ENCODE measurements around the gene ATP9A.
"Not testable (repeated sequence)": the region's sequence is repeated elsewhere in the genome, so short reads cannot be mapped to it uniquely, and the experiment has no call there.

Gene ATP9A

DNA sequence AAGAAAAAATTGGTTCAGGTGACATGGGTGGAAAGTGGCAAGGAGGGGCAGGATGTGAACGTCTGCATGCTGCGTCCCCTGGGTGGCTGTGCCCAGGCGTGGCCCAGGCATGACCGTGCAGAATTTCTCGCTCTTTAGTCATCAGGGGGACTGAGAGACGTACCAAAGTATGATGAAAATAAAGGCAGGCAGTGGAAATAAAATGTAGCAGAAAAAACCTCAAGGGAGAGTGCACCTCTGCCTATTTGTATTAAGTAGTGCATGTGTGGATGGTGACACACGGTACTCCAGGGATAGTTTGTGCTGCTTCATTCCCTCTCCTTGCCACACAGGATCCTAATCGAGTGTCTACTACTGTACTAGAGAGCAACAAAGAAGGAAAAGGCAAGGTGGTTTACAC is 81.1 kb downstream of the ATP9A start:
- DNase-seq = no peak

DNA sequence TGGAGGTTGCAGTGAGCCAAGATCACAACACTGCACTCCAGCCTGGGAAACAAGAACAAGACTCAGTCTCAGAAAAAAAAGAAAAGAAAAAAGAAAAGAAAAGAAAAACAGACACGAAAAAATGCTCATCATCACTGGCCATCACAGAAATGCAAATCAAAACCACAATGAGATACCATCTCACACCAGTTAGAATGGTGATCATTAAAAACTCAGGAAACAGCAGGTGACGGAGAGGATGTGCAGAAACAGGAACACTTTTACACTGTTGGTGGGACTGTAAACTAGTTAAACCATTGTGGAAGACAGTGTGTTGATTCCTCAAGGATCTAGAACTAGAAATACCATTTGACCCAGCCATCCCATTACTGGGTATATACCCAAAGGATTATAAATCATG is 82.7 kb downstream of the ATP9A start:
- DNase-seq = not testable (repeated sequence)

DNA sequence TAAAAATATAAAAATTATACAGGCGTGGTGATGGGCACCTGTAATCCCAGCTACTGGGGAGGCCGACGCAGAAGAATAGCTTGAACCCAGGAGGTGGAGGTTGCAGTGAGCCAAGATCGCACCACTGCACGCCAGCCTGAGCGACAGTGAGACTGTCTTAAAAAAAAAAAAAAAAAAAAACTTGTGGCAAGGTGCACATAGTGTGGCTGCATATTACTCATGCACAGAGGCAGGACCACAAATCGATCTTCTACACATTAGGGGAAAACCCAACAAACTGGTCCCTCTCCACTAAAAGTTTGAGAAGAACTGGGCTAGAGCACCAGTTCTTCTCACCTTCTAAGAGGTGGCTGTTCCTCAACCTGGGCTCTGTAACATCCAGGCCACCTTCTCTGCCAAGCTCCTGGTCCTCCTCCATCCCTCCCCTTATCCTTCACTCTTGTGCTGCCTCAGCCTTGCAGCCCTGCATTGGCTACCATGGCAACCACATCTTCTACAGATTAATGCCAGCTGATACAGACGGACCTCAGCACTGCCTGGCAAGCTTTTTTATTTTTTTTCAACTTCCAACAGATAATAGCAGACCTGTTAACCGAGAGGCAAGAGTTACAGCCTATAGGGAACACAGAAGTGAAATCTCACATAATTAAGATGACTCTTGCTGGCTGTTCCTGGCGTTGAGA is 88.0 kb downstream of the ATP9A start:
- no peak for DNase-seq

DNA sequence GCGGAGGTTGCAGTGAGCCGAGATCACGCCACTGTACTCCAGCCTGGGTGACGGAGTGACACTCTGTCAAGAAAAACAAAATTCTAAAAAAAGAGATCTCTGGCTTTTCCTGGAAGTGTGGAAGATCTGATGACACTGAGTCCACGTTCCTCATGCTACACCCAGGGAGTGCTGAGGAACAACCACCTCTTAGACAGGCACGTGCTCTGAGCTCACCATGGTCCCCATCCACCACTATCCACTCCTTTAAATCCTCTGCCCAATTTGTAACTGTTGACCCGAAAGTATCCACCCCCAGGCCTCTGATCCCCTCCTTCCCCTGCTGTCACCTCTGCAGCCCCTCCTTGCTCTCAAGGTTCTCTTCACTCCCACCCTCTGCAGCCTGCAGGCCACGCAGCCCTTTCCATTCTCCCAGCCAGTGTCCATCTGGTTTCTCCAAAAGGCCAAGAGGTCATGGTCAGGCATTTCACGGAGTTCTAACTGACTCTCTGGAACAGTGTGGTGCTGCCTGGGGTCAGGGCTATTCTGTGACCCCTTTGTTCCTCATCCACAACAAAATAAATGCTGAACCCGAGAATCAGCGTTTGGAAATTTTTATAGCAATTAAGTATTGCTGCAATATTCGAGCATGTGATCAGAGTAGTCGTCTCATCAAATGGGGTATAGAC is 88.8 kb downstream of the ATP9A start:
- no peak for DNase-seq

DNA sequence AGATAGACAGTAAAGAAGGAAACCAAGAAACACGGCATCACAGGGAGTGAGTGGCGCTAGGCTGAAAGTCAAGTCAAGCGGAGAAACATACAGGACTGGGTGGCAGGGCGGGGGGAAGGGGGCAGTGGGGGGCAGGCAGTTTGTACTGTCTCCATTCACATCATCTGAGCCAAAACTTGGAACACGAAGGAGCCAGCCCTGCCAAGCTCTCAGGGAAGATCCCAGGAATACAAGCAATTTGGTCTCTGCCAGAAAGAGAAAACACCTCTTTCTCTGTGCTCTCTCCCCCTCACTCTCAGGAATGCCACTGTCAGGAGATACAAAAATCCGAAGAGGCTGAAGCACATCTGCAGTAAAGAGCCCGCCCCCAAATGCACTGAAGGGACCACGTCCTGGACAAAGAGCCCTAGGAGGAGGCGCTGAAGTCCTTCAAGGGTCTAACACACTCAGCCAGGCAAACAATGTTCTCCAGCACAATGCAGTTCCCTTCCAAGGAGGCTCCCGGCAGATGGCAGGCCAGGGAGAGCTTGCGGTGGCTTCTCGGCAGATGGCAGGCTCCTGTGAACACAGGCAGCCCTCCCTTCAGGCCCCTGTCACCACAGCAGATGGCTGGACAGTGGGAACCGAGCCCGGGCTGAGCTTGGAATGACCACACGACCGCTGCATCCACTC is 90.0 kb downstream of the ATP9A start:
- no peak for DNase-seq

DNA sequence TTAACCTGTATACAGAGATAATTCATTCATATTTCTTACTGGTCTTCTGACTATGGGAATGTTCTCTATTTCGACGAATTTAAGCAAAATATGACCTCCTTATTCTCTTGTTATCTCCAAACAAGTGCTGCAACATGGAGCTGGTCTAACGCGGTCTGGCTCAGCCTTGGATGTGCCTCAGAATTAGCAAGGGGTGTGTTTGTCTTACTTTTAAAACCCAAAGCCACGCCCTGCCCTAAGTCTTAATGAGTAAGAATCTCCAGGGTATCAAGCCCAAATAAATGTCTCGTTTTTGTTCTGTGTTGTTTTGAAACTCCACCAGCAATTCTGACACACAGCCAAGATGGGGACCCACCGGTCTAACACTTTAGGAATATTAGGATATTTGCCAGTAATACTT is 99.2 kb downstream of the ATP9A start:
- DNase-seq = no peak

DNA sequence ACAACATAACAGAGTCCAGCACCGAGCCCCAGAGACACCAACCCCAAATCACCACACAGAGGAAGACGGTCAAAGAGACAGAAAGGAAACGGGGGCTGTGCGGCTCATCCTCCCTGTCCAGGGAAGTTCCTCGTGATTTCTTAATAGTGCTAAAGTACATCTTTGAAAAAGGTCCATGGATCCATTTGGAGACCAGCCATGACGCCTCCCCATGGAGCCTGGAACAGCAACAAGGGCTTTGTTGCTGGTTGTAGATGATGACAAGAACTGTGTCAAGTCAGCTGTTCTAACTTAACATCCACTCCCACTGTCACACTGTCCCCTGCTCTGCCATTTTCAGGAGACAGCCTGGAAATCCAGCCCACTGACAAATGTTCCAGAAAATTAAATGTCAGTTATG is 99.7 kb downstream of the ATP9A start:
- DNase-seq = no peak

DNA sequence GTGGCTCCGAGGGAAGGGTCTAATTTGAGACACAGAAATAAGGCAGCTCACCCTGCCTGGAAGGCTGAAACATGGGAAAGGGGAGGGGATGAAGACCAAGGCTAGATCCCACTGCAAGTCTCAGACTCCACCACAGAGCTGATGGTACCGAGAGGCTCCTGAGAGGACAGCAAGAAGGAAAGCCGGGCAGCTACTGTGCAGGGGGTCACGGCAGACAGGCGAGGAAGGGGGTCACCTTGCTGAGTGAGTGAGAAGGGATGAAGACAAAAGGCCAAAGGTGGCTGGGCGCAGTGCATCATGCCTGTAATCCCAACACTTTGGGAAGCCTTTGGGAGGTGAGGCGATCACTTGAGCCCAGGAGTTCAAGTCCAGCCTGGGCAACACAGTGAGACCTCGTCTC is 100.7 kb downstream of the ATP9A start:
- DNase-seq = no peak

DNA sequence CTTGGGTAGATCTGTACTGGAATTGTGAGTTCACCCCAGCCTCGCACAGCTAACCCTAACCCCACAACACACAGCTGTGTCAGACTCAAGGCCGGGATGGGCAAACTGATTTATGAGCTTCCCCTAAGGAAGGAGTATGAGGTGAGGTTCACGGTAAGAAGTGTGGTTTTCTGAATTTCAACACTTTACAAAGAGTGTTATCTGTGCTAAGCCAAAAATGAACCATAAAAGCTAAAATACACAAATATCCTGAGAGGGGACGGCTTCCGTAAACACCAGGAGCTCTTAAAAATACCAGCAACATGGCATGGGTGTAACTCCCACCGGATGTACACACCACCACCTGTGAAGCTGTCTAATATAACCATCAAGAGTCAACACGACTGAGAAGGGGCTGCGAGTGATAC is 101.2 kb downstream of the ATP9A start:
- DNase-seq = no peak

DNA sequence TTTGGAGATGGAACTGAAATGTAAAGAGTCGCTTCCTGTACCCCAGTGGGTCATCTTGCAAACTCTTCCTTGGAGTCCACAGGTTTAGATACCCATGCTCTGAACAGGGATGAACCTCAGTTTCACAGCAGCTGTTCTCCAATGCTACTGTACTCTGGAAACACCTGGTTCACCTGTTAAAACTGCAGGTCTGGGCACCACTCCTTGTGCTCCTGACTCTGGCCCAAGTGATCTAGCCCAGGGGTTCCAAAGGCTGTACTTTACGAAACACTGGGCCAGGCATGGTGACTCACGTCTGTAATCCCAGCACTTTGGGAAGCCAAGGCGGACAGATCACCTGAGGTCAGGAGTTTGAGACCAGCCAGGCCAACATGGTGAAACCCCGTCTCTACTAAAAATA is 102.1 kb downstream of the ATP9A start:
- no peak for DNase-seq

DNA sequence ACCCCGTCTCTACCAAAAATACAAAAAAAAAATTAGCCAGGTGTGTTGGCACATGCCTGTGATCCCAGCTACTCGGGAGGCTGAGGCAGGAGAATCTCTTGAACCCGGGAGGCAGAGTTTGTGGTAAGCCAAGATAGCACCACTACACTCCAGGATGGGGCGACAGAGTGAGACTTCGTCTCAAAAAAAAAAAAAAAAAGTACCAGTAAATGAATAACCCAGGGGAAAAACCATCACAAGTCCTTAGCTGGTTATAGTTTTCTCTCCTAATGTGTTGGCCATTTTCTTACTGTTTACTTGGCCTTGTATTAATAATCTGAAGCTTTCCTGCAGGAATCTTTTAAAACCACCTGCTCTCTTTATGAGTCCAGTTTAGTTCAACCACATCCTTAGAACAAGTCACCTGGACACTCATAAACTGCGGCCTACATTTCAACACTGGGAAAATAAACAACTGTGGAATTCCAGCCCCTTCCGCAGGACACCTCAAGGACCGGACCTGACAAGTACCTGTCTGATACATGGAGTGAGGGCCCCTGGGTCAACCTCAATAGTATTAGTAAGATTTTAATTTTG is 102.6 kb downstream of the ATP9A start:
- DNase-seq = no peak

DNA sequence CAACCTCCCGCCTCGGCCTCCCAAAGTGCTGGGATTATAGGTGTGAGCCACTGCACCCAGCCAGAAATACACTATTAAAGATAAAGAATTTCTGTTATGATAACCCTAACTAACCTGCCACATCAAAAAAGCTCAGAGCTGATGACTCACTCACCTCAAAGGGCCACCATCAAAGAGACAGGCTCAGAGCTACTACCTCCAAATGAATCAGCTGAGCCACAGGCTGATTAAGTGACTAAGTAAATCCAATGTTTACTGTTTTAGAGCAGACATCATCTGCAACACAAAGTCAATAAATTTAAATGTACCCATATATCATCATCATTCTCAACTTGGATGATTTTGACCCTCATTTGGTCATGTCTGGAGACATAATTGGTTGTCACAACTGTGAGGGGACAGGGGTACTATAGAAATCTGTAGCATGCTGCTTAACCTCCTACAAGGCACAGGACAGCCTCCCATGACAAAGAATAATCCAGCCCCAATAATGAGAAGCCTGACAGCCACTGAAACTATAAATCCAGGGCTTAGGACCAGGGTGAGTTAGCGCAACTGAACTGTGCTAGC is 106.5 kb downstream of the ATP9A start:
- DNase-seq = no peak

DNA sequence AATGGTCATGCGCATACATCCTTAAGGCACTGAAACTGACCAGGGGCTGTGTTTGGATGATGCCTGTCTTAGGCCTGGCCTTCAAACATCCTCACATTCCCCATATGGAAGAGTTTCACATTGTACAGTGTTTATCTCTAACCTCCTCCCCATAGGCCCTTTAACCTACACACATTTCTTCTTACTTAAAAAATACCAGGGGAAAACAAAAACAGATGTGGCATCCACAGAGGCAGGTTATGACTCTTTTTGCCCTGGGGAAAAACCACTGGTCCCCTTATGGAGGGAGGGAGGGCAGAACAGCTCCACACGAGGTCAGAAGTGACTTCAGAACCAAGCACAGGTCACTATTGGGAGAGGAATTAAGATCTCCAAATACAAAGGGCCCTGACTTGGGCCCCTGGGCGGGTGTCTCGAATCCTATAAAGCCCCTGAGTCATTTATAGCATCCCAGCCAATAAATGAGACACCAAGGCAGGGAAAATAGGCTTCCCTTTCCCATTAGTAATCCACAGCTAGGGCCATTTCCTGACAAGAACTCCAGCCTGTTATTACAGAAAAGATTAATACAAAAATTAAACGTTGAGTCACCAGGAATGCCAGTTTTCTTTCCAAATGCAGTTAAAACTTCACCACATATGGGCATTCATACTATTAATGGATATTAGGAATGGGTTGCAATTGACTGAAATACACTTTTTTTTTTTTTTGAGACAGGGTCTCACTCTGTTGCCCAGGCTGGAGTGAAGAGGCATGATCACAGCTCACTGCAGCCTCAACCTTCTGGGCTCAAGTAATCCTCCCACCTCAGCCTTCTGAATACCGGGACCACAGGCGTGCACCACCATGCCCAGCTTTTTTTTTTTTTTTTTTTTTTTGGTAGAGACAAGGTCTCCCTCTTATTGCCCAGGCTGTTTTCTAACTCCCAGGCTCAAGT is 107.2 kb downstream of the ATP9A start:
- no peak for DNase-seq

DNA sequence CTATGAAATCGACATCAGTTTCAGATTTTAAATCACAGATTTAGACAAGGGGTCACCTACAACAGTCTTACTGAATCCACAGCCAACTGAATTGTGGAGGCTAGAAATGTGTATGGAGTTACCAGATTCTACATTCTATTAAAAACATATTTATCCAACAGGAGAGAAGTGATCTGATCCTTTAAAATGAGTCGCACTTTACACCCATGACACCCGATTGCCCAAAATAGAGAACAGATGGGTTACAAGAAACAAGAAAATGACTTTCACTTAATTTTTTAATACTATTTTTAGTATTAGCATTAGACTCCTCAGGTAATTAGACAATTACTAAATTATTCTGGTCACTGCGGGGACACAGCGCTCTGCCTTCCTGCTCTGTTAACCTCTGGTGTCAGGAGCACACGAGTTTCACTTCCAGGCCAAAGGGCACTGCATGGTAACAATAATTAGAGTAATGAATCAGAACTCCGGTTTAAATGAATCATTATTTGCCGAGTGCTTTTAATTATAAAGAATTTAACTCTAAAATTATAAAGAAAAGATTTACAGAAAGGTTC is 108.6 kb downstream of the ATP9A start:
- DNase-seq = no peak

DNA sequence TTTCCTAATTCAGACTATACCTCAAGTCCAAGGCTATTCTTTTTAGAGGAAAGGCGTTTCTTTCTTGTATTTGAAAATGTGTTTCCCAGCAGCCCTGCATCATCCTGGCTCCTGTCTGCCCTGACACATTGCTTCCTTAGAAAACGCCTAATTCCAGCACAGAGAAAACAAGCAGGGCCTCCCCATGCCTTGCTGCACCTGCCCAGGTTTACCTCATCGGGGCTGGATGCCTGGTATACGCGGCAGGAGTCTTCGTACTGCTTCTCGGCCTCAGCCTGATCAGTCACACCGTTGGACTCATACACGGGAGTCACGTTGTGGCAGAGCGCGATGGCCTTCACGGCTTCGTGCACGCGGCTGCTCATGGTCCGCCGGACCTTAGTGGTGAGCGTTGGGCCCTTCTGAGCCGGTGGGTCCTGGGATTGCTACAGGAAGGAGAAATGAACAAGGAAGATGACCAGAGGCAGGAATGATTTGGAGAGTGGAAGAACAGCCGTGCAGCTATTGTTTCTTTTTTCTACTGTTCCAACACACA is 111.4 kb downstream of the ATP9A start:
- no peak for DNase-seq

DNA sequence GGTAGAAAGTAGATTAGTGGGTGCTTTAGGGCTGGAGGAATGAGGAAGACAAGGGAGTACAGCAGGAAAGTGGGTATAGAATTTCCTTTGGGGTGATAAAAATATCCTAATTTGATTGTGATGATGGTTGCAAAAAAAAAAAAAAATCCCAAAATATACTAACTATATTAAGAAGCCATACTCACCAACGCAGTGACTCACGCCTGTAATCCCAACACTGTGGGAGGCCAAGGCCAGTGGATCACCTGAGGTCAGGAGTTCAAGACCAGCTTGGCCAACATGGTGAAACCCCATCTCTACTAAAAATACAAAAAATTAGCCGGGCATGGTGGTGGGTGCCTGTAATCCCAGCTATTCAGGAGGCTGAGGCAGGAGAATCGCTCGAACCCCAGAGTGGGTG is 112.1 kb downstream of the ATP9A start:
- not testable (repeated sequence) for DNase-seq

DNA sequence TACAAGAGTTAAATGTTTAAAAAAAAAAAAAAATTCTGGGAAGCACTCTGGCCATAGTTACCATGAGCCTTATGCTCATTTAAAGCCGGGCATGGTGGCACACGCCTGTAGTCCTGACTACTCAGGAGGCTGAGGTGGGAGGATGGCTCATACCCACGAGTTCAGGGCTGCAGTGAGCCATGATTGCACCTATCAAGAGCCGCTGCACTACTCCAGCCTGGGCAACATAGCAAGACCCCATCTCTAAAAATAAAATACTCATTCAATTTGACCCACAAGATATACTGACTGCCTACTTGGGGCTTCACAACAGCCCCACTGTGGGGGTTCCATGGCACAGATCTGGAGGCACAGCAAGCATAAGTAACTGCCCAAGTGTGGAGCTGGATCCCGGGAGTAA is 113.7 kb downstream of the ATP9A start:
- no peak for DNase-seq

DNA sequence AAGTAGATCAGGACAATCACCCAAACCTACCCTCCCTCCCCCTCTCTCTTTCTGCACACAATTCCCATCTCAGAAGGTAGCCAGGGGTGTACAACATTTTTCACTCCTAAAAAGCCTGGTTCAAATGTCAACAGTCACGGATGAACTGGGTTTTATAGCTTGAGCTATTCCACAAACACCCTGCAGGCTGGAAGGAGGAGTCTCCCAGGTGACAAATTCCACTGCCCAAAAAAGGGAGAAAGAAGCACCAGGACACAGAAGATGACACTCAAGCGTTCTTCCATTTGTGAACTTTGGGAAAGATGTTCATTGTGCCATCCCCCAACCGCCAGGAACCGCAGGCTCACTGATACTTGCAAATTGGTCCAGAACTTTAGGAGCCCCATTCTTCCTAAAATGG is 114.1 kb downstream of the ATP9A start:
- DNase-seq = no peak

DNA sequence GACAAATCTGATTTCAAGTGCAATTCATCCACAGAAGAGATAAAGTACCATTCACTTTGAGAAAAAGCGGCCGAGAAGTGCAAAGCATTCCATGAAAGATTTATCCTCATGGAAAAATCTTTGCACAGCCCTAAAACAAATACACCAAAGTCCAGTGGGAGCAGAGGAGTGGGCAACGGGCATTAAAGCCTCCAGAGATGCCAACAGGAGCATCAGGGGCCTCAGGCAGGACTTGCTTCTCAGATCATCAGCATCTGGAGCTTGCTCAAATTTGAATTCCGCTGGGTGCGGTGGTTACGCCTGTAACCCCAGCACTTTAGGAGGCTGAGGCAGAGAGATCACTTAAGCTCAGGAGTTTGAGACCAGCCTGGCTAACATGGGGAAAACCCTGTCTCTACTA is 115.0 kb downstream of the ATP9A start:
- DNase-seq = no peak

DNA sequence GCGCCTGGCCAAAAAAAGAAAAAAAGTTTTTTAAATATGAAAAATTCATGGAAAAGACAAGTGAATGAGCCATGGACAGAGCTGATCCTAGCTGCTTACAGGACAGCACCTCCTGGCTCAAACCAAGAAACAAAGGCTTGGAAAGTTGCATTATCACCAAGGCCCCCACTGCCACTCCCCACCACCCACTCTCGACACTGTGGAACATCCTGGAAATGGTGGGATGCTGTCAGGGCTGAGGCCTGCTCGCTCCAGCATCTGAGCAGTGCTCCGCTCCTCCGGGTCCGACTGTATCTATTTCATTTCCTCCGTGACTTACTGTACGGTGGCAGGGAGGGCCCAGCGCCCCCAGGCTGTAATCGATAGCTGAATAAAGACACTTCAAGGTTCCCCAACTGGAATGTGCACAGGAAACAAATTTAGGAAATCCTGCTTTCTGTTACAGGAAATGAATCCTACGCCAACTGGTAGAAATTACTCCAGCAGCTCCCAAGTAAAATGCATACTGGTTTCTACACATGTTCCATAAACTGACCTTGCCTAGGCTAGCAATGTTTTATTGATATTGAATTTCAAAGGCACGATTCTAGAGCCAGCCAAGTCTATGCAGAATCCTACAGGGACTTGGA is 116.2 kb downstream of the ATP9A start:
- DNase-seq = no peak

DNA sequence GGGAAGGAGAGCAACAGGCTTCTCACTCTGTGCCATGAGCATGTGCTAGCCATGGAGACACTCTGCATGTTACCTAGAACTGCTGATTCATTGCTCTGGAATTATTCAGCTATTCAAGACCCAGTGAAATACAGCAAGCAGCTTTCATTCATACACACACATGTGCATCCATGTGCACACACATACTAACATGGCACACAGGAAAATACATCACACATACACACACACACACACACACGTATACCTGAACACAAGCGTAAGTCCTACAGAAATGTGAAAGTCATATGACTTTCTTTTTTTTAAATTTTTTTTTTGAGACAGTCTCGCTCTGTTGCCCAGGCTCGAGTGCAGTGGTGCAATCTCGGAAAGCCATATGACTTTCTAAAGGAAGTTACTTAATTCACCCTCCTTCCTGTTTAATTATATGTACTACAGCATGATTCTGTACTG is 117.5 kb downstream of the ATP9A start:
- no peak for DNase-seq
